ENCODE results near the gene DYNC1LI1. TPM values are rescaled to one million over a fixed set of nuclear protein-coding genes. Genes with fewer than 3 reads are reported as not detected.

Gene DYNC1LI1
- total RNA-seq, 1 experiment from 2014 or later, result 56.2 TPM

DNA sequence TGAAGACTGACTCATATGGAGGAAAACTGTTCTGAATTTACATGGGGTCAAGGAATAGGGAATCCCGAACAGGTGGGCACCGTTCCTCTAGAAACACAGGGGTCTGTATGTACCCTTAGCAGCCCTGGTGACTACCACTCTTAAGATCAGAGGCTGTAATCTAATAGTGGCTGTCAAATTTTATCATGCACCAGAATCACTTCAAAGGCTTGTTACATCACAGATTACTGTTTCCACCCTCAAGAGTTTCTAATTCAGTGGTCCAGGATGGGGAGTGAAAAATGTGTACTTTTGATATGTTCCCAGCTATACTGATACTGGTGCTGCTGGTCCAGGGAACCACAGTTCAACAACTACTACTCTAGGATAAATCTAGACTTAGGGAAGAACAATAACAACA lies 27.9 kb downstream of the DYNC1LI1 start:
- no peaks in the 10 kb centered on the region for H3K23me2 ChIP-seq (ENCODE audit: insufficient read length, low read depth, low read length, poor library complexity, severe bottlenecking)
- no CpG with 5 or more reads among the region's 2 CpGs for WGBS (ENCODE audit: extremely low coverage, insufficient read length, low lambda C conversion rate)
- H3K79me2 ChIP-seq (ENCODE audit: insufficient read depth, low read length), result 0 out of 2 replicates have a peak, but pooled peaks cover 2% of the 10 kb centered on the region
- no peak overlapping the region for H2AK5ac ChIP-seq (ENCODE audit: insufficient read length, low read length)
- no peak for DNase-seq
- H3K23ac ChIP-seq (ENCODE audit: insufficient read length, low read depth, low read length), result no peak overlapping the region
- H3K9ac ChIP-seq (ENCODE audit: extremely low read depth, insufficient read length, low read length), result no peak overlapping the region
- no peak overlapping the region for H3K56ac ChIP-seq (ENCODE audit: insufficient read length, low read depth, low read length)
- H3K79me1 ChIP-seq (ENCODE audit: insufficient read depth, low read depth, low read length, poor library complexity, severe bottlenecking), result peaks cover 11% of the 10 kb centered on the region
- no peak overlapping the region for H2BK20ac ChIP-seq (ENCODE audit: low read depth, low read length, poor library complexity, severe bottlenecking)
- H4K5ac ChIP-seq (ENCODE audit: insufficient read length, low read depth, low read length), result no peak overlapping the region
- no peaks in the 10 kb centered on the region for H3K4me1 ChIP-seq (ENCODE audit: insufficient read depth, low read length)
- Mint-ChIP-seq H3K4me1 (no peaks in the 10 kb centered on the region), H3K4me3 (no peak overlapping the region), H3K36me3 (ENCODE audit: insufficient read depth in 1 of 3, low read depth in 3 of 3) (peaks cover 8 to 36% (median 28%) of the 10 kb centered on the region in 3 experiments; a peak in 6 of 7 replicates), H3K27me3 (ENCODE audit: low read depth) (no peaks in the 10 kb centered on the region), H3K27ac (no peak overlapping the region), H3K9me3 (no peaks in the 10 kb centered on the region)
- H3K14ac ChIP-seq (ENCODE audit: insufficient read depth, low read length), result no peak overlapping the region
- no peak overlapping the region for H3K27ac ChIP-seq (ENCODE audit: insufficient read length, low read depth, low read length)
- no peaks in the 10 kb centered on the region for H3K9me3 ChIP-seq (ENCODE audit: control insufficient read depth, low read depth, low read length)
- H3K27me3 ChIP-seq (ENCODE audit: insufficient read depth, low read length), result no peaks in the 10 kb centered on the region
- H4K20me1 ChIP-seq (ENCODE audit: control insufficient read depth, insufficient read depth, insufficient read length), result no peaks in the 10 kb centered on the region
- H3K4ac ChIP-seq (ENCODE audit: low read depth, low read length), result no peak overlapping the region
- H2AFZ ChIP-seq (ENCODE audit: low read length), result no peak overlapping the region
- no peak overlapping the region for H4K8ac ChIP-seq (replicated peaks; ENCODE audit: insufficient read length, low read depth, low read length)
- no peak overlapping the region for H2BK120ac ChIP-seq (ENCODE audit: low read depth, low read length, poor library complexity, severe bottlenecking)
- H3K4me2 ChIP-seq (ENCODE audit: insufficient read depth, insufficient read length, low read length), result no peak overlapping the region
- H2BK15ac ChIP-seq (ENCODE audit: low read depth, low read length), result no peak overlapping the region
- H3K18ac ChIP-seq (ENCODE audit: insufficient read length, low read depth, low read length), result no peak overlapping the region
- no peak overlapping the region for H4K91ac ChIP-seq (ENCODE audit: insufficient read length, low read depth, low read length)
- H2BK5ac ChIP-seq (ENCODE audit: insufficient read length, low read length), result no peak overlapping the region
- TF ChIP-seq, protein P1, sequence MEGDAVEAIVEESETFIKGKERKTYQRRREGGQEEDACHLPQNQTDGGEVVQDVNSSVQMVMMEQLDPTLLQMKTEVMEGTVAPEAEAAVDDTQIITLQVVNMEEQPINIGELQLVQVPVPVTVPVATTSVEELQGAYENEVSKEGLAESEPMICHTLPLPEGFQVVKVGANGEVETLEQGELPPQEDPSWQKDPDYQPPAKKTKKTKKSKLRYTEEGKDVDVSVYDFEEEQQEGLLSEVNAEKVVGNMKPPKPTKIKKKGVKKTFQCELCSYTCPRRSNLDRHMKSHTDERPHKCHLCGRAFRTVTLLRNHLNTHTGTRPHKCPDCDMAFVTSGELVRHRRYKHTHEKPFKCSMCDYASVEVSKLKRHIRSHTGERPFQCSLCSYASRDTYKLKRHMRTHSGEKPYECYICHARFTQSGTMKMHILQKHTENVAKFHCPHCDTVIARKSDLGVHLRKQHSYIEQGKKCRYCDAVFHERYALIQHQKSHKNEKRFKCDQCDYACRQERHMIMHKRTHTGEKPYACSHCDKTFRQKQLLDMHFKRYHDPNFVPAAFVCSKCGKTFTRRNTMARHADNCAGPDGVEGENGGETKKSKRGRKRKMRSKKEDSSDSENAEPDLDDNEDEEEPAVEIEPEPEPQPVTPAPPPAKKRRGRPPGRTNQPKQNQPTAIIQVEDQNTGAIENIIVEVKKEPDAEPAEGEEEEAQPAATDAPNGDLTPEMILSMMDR (conservative IDR thresholded peaks at IDR 0.05), result no peak
- H2BK12ac ChIP-seq (ENCODE audit: insufficient read length, low read depth, low read length), result no peak overlapping the region
- no peak overlapping the region for H3T11ph ChIP-seq (ENCODE audit: low read length)

Measured in H9 (cell line).